Muscle layer of colon (tissue), 2 donors: ENCODE measurements around the gene PCNT.

Experiments used
- H3K27ac ChIP-seq: one replicate; pipeline ENCODE4 v1.7.0; 2013; ENCODE audit warnings: low read depth, mild to moderate bottlenecking, low read length, moderate library complexity
- H3K27me3 ChIP-seq, 2 donors: one replicate each; pipeline ENCODE4 v1.7.0; 2013; ENCODE audit warnings: low read length in 2 of 2, mild to moderate bottlenecking in 2 of 2; ENCODE audit not compliant: insufficient read depth in 2 of 2, control insufficient read depth in 1 of 2
- H3K36me3 ChIP-seq: one replicate; pipeline ENCODE4 v1.7.0; 2013; ENCODE audit warnings: mild to moderate bottlenecking, low read length; ENCODE audit not compliant: insufficient read depth
- H3K4me1 ChIP-seq: one replicate; pipeline ENCODE4 v1.7.0; 2013; ENCODE audit warnings: mild to moderate bottlenecking, low read length; ENCODE audit not compliant: insufficient read depth
- H3K4me3 ChIP-seq, 2 donors: one replicate each; pipeline ENCODE4 v1.7.0; 2013; ENCODE audit warnings: low read length in 2 of 2, low read depth in 1 of 2, mild to moderate bottlenecking in 1 of 2, moderate library complexity in 1 of 2
- H3K9ac ChIP-seq: one replicate; pipeline ENCODE4 v1.7.0; 2013; ENCODE audit warnings: low read length
- H3K9me3 ChIP-seq: one replicate; pipeline ENCODE4 v1.7.0; 2013; ENCODE audit warnings: mild to moderate bottlenecking, low read length
- donor health status: abdominal sarcoma.
- donor health status: Adenocarcinoma of cecum.

The PCNT gene

GRCh38 chr21:46291561-46291960 lies 32.4 kb upstream of the PCNT start:
- H3K36me3 ChIP-seq, result peaks cover 13% of the 10 kb centered on the region
- no peak overlapping the region for H3K9ac ChIP-seq
- H3K4me1 ChIP-seq, result peaks cover 7% of the 10 kb centered on the region
- H3K27me3 ChIP-seq, result no peaks in the 10 kb centered on the region
- no peak overlapping the region for H3K4me3 ChIP-seq
- no peaks in the 10 kb centered on the region for H3K9me3 ChIP-seq
- no peak overlapping the region for H3K27ac ChIP-seq

DNA sequence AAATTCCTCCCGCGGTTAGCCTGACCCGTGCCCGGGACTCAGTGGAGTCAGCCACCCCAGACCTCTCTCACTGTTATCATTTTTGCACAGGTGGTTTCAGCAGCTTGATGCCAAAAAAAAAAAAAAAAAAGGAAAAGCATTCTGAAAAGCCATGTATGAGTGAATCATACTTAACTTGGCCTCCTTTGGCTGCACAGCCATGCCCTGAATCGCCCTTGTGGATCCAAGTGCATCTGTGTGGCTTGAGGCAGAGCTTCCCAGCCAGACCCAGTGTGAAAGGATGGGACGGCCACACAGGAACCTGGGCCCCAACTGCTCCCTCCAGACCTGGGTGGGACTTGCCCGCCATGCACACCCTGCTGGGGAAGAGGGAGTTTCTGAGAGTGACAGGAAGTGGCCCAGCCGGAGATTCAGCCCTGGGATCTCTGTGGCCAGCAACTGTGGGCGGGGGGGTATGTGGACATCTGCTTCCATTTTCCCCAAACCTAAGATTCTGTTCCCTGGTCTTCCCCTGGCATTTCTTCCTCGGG lies 29.2 kb upstream of the PCNT start:
- peaks cover 13% of the 10 kb centered on the region for H3K36me3 ChIP-seq
- no peak overlapping the region for H3K9ac ChIP-seq
- no peaks in the 10 kb centered on the region for H3K4me1 ChIP-seq
- H3K27ac ChIP-seq, result no peak overlapping the region
- H3K27me3 ChIP-seq, result peaks cover 0 to 15% of the 10 kb centered on the region in 2 donors
- no peaks in the 10 kb centered on the region for H3K9me3 ChIP-seq
- H3K4me3 ChIP-seq, result no peak overlapping the region

GRCh38 chr21:46295177-46295770 lies 28.7 kb upstream of the PCNT start:
- H3K36me3 ChIP-seq, result peaks cover 13% of the 10 kb centered on the region
- H3K9me3 ChIP-seq, result no peaks in the 10 kb centered on the region
- H3K4me1 ChIP-seq, result no peaks in the 10 kb centered on the region
- no peak overlapping the region for H3K27ac ChIP-seq
- no peak overlapping the region for H3K4me3 ChIP-seq
- peaks cover 0 to 15% of the 10 kb centered on the region in 2 donors for H3K27me3 ChIP-seq
- H3K9ac ChIP-seq, result no peak overlapping the region

DNA sequence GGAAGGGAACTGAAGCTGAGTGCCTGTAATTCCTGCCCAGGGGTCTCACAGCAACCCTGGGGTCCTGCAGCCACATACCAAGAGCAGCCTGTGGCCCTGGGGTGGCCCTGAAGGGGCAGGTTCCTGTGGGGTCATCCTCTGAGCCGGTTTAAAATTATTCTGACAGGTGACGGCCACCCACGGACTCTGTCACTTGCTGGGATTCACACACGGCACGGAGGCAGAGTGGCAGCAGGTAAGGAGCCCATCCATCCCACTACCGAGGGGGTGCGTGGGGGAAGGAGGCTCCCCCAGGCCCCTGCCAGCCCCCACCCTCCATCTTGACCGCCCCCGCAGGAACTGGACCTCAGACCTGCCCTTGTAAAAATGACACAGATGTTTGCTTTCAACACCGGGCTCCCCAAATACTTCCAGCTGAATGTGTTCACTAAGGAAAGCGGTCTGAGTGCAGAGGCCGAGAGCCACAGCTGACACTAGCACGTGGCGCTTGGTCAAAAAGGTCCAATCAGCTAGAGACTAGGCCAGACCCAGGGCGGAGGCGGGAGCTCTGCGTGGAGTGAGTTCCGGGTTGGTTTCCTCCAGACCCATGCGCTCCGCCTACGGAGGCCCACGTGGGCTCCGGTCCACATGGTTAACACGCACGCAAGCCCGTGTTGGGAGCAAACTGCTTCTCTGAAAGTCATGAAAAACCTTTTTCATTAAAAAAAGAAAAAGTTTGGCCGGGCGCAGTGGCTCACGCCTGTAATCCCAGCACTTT lies 27.8 kb upstream of the PCNT start:
- H3K9ac ChIP-seq, result no peak overlapping the region

DNA sequence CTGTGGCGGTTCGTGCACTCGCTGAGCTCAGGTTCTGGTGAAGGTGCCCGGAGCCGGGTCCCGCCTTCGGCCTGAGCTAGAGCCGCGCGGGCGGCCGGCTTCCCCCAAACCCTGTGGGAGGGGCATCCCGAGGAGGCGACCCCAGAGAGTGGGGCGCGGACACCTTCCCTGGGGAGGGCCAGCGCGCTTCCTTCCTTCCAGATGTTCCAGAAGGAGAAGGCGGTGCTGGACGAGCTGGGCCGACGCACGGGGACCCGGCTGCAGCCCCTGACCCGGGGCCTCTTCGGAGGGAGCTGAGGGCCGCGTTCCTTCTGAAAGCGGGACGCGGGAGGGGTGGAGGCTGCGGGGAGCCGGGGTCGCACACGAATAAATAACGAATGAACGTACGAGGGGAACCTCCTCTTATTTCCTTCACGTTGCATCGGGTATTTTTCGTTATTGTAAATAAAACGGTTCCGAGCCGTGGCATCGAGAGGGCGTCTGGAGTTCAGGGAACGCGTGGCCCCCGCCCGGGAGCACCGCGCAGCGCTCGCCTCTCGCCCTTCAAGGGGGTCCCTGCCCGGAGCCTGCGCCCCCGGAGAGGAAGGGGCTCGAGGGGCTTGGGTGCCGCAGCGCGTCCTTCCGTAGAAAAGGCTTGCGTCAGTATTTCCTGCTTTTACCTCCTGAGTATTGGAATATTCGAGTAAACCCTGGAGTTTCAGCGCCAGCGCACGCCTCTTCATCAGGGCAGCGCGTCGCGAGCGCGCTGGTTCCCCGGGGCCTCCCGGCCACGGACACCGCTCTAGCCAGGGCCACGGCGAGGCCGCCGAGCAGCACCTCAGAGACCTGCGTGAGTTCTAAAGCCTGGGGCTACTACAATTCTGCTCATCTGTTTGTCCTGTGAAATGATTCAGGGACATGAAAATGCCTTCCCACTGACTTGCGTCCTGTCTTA lies 26.4 kb upstream of the PCNT start:
- no peaks in the 10 kb centered on the region for H3K9me3 ChIP-seq
- H3K27me3 ChIP-seq, result peaks cover 0 to 15% of the 10 kb centered on the region in 2 donors
- no peak overlapping the region for H3K9ac ChIP-seq
- H3K4me3 ChIP-seq, result peak overlapping the region; percentile 32 to 50
- no peak overlapping the region for H3K27ac ChIP-seq
- no peaks in the 10 kb centered on the region for H3K4me1 ChIP-seq
- no peaks in the 10 kb centered on the region for H3K36me3 ChIP-seq

More for the DNA sequence above, 27.8 kb upstream of the PCNT start:
- peaks cover 13% of the 10 kb centered on the region for H3K36me3 ChIP-seq
- H3K4me3 ChIP-seq, result no peak overlapping the region
- no peaks in the 10 kb centered on the region for H3K4me1 ChIP-seq
- no peak overlapping the region for H3K27ac ChIP-seq
- H3K9me3 ChIP-seq, result no peaks in the 10 kb centered on the region
- H3K27me3 ChIP-seq, result peaks cover 0 to 15% of the 10 kb centered on the region in 2 donors

DNA sequence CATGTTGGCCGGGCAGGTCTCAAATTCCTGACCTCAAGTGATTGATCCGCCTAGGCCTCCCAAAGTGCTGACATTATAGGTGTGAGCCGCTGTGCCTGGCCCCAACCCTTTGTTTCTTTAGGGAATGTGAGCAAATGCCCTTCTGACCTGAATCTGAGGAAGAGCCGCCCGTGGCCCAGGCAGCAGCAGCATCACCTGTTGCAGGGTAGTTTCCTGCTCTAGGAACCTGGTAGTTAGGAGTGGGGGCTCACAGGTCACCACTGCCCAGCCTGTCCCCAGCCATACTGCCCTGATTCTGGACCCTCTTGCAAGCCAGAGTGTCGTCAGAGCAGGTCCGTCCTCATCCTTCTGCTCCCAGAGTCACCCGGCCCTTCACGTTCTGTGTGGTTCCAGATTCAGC lies 24.8 kb upstream of the PCNT start:
- Histone ChIP-seq H3K27ac (no peak overlapping the region), H3K27me3 (peaks cover 0 to 15% of the 10 kb centered on the region in 2 donors), H3K36me3 (no peaks in the 10 kb centered on the region), H3K9me3 (no peaks in the 10 kb centered on the region), H3K9ac (no peak overlapping the region), H3K4me3 (no peak overlapping the region), H3K4me1 (no peaks in the 10 kb centered on the region)

GRCh38 chr21:46301759-46302158 lies 22.2 kb upstream of the PCNT start:
- no peaks in the 10 kb centered on the region for H3K36me3 ChIP-seq
- no peaks in the 10 kb centered on the region for H3K9me3 ChIP-seq
- no peak overlapping the region for H3K9ac ChIP-seq
- no peaks in the 10 kb centered on the region for H3K4me1 ChIP-seq
- H3K27ac ChIP-seq, result no peak overlapping the region
- H3K4me3 ChIP-seq, result no peak overlapping the region
- H3K27me3 ChIP-seq, result peaks cover 0 to 15% of the 10 kb centered on the region in 2 donors

- Histone ChIP-seq H3K4me3 (no peak overlapping the region), H3K9me3 (no peaks in the 10 kb centered on the region), H3K9ac (no peak overlapping the region), H3K27ac (no peak overlapping the region), H3K4me1 (no peaks in the 10 kb centered on the region), H3K36me3 (no peaks in the 10 kb centered on the region), H3K27me3 (no peaks in the 10 kb centered on the region)
Observed at GRCh38 chr21:46304437-46304836, 19.5 kb upstream of the PCNT start.

DNA sequence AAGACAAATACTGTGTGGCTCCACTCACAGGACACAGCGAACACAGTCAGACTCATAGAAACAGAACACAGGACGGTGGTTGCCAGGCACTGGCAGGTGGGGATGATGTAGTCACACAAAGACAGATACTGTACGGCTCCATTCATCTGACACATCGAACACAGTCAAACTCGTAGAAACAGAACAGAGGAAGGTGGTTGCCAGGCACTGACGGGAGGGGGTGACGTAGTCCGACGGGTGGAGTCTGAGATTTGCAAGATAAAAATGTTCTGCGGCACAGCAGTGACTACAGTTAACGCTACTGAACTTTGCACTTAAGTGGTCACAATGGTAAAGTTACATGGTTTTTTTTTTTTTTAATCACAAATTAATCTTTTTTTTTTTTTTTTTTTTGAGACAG lies 19.0 kb upstream of the PCNT start:
- H3K9ac ChIP-seq, result no peak overlapping the region
- no peaks in the 10 kb centered on the region for H3K4me1 ChIP-seq
- no peak overlapping the region for H3K4me3 ChIP-seq
- H3K36me3 ChIP-seq, result no peaks in the 10 kb centered on the region
- H3K9me3 ChIP-seq, result no peaks in the 10 kb centered on the region
- H3K27me3 ChIP-seq, result no peaks in the 10 kb centered on the region
- no peak overlapping the region for H3K27ac ChIP-seq

- Histone ChIP-seq H3K27me3 (no peaks in the 10 kb centered on the region), H3K4me3 (no peak overlapping the region), H3K9me3 (no peaks in the 10 kb centered on the region), H3K27ac (no peak overlapping the region), H3K9ac (no peak overlapping the region), H3K4me1 (no peaks in the 10 kb centered on the region), H3K36me3 (no peaks in the 10 kb centered on the region)
Observed at GRCh38 chr21:46307625-46308024, 16.3 kb upstream of the PCNT start.

- Histone ChIP-seq H3K27me3 (no peaks in the 10 kb centered on the region), H3K9me3 (no peaks in the 10 kb centered on the region), H3K9ac (no peak overlapping the region), H3K4me1 (no peaks in the 10 kb centered on the region), H3K27ac (no peak overlapping the region), H3K4me3 (no peak overlapping the region), H3K36me3 (no peaks in the 10 kb centered on the region)
Observed at GRCh38 chr21:46308431-46308830, 15.5 kb upstream of the PCNT start.
